HG03045 (cell line): ENCODE results near the gene PTPRN2.
"Not testable (repeated sequence)": the region's sequence is repeated elsewhere in the genome, so short reads cannot be mapped to it uniquely, and the experiment has no call there.

Experiments used
- ATAC-seq: cut with Tn5 transposase; IDR thresholded peaks from one replicate; pipeline ENCODE4 v1.9.1; 2021; ENCODE audit warnings: mild to moderate bottlenecking, moderate library complexity; ENCODE audit not compliant: unreplicated experiment

The PTPRN2 gene

GRCh38 chr7:157935721-157936120, 651.9 kb downstream of the PTPRN2 start:
- ATAC-seq = not testable (repeated sequence)

DNA sequence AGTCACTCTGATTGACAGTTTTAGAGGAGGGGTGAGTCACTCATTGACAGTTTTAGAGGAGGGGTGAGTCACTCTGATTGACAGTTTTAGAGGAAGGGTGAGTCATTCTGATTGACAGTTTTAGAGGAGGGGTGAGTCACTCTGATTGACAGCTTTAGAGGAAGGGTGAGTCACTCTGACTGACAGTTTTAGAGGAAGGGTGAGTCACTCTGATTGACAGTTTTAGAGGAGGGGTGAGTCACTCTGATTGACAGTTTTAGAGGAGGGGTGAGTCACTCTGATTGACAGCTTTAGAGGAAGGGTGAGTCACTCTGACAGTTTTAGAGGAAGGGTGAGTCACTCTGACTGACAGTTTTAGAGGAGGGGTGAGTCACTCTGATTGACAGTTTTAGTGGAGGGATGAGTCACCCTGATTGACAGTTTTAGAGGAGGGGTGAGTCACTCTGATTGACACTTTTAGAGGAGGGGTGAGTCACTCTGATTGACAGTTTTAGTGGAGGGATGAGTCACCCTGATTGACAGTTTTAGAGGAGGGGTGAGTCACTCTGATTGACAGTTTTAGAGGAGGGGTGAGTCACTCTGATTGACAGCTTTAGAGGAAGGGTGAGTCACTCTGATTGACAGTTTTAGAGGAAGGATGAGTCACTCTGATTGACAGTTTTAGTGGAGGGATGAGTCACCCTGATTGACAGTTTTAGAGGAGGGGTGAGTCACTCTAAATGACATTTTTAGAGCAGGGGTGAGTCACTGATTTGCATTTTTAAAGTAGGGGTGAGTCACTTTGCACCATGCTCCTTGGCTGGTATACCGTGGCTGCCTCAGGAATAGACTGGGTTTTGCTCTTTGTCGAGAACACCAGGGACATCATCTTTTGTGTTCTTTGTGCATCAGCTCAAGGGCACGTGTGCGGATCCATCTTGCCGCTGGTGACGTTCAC, 654.1 kb downstream of the PTPRN2 start:
- ATAC-seq = not testable (repeated sequence)

DNA sequence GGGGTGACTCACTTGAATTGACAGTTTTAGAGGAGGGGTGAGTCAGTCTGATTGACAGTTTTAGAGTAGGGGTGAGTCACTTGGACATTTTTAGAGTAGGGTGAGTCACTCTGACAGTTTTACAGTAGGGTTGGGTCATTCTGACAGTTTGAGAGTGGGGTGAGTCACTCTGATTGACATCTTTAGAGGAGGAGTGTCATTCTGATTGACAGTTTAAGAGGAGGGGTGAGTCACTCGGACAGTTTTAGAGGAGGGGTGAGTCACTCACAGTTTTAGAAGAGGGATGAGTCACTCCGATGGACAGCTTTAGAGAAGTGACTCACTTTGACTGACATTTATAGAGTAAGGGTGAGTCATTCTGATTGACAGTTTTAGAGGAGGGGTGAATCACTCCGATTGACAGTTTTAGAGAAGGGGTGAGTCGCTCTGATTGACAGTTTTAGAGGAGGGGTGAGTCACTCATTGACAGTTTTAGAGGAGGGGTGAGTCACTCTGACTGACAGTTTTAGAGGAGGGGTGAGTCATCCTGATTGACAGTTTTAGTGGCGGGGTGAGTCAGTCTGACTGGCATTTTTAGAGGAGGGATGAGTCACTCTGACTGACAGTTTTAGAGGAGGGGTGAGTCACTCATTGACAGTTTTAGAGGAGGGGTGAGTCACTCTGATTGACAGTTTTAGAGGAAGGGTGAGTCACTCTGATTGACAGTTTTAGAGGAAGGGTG, 655.0 kb downstream of the PTPRN2 start:
- ATAC-seq = no peak

- ATAC-seq = no peak
Observed at GRCh38 chr7:157930926-157931466, 656.6 kb downstream of the PTPRN2 start.

- ATAC-seq = no peak
Observed at GRCh38 chr7:157930441-157930840, 657.2 kb downstream of the PTPRN2 start.

DNA sequence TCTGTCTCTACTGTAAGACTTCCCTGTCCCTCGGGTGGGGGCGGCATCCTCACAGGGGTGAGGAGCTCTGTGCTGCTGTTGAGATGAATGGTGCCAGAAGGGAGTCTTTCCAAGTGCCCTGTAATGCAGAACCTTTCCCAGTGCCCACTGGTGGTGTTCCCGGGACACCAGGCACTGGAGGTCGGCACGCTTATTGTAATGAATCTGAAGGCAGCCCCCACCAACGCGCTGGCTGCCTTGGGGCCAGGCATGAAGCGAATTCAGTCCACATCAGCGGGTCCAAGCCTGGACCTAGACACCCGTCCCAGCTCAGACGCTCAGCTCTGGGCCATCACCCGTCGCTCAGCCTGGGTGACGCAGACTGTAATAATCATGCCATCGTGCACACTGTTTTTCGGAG, 658.0 kb downstream of the PTPRN2 start:
- no peak for ATAC-seq

DNA sequence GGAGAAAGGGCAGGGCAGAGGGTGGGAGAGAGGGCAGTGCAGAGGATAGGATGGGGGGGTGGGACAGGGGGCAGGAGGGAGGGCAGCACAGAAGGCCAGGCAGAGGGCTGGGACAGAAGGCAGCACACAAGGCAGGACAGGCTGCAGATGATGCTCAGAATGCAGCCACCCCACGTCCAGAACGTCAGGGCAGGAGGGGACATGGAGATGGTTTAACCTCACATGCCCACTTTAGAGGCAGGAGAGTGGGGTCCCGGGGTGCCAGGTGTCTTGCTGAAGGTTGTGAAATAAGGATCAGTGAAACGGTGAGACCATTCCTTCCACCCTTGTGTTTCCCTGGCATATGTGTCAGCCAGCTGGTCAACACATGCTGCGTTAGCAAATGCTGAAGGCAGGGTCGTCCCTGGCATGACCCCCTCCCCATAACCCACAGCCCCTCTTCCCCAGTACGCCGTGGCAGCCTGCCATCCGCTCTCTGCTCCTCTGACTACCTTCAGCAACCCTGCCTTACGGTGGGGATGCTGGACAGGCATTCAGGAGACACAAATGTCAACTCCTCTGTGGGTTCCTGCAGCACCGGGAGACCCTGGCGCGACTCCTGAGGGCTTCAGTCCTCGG, 658.7 kb downstream of the PTPRN2 start:
- ATAC-seq = no peak

GRCh38 chr7:157928171-157928794, 659.3 kb downstream of the PTPRN2 start:
- ATAC-seq = no peak

- ATAC-seq = no peak
Observed at GRCh38 chr7:157927313-157927925, 660.2 kb downstream of the PTPRN2 start.

- no peak for ATAC-seq
Observed at GRCh38 chr7:157926521-157927150, 661.0 kb downstream of the PTPRN2 start.

GRCh38 chr7:157926107-157926506, 661.5 kb downstream of the PTPRN2 start:
- ATAC-seq = no peak

GRCh38 chr7:157925383-157925875, 662.2 kb downstream of the PTPRN2 start:
- ATAC-seq = no peak

DNA sequence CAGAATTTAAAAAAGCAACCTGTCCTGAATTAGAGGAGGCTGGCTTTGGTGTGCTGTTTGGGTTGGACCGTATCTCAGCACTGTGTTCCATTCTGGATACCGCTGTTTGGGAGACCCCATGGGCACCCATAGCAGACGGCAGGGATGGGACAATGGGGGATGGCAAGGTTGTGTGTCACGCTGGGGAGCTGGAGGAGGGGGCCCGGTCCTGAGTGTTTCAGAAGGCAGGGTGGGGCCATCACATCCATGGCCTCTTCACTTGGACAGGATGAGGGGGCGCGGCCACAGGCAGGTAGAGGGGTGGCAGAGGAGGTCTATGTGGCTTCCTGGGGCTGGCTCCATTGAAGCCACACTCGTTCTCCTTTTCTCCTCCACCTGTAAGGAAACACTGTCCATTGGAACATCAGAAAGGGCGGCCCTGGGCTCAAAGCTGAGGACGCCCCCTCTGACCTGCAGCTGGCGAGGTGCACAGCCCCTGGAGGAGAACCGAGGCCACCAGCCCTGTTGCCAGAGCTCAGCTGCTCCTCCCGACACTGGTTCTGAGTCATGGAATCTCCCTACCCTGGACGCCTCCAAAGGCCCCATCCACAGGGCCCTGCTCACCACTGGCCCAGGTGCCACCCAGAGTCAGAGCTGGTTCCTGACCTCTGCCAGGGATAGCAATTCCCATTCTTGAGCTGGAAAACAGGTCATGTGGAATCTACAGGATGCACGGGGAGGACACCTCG, 663.6 kb downstream of the PTPRN2 start:
- ATAC-seq = no peak

- no peak for ATAC-seq
Observed at GRCh38 chr7:157922576-157922975, 665.0 kb downstream of the PTPRN2 start.

- no peak for ATAC-seq
Observed at GRCh38 chr7:157918326-157919080, 669.1 kb downstream of the PTPRN2 start.

GRCh38 chr7:157916946-157917640, 670.5 kb downstream of the PTPRN2 start:
- ATAC-seq = no peak

DNA sequence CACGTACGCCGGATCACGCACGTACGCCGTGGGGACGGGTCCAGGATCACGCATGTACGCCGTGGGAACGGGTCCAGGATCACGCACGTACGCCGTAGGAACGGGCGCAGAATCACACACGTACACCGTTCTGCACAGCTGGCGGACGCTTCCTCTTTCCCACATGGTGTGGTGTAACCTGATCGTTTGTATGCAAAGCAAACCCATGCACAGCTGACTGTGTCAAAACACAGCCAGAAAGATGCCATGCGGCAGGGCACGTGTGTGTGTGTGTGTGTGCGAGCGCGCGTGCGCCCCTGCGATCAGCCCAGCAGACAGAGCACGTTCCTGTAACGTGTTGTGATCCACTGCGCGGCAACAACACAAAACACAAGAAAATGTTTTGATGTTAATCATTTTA, 677.2 kb downstream of the PTPRN2 start:
- ATAC-seq = no peak

GRCh38 chr7:157910045-157910444, 677.6 kb downstream of the PTPRN2 start:
- ATAC-seq = not testable (repeated sequence)
